ENCODE results near the gene ATP8B3. TPM values are rescaled to one million over a fixed set of nuclear protein-coding genes. Genes with fewer than 3 reads are reported as not detected.

ATP8B3 gene
- total RNA-seq, 1 experiment from 2014 or later: 8.7 TPM

DNA sequence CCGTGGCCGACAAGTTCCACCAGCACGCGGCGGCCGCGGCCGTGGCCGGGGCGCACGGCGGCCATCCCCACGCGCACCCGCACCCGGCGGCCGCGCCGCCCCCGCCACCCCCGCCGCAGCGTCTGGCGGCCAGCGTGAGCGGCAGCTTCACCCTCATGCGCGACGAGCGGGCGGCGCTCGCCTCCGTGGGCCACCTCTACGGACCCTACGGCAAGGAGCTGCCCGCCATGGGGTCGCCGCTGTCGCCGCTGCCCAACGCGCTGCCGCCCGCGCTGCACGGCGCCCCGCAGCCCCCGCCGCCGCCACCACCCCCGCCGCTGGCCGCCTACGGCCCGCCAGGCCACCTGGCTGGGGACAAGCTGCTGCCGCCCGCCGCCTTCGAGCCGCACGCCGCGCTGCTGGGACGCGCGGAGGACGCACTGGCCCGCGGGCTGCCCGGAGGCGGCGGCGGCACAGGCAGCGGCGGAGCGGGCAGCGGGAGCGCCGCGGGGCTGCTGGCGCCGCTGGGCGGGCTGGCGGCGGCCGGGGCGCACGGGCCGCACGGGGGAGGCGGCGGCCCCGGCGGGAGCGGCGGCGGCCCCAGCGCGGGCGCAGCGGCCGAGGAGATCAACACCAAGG lies 57.9 kb downstream of the ATP8B3 start:
- no TSS peak for BruUV-seq (replicated peaks)
- H3K27me3 ChIP-seq (replicated peaks; ENCODE audit: insufficient read depth, low read depth, low read length, poor library complexity): peaks cover 91% of the 10 kb centered on the region
- no peak overlapping the region for H3K27ac ChIP-seq (ENCODE audit: low read depth, low read length, poor library complexity, severe bottlenecking)
- H3K36me3 ChIP-seq (ENCODE audit: insufficient read depth, low read length, poor library complexity, severe bottlenecking): no peaks in the 10 kb centered on the region
- no peaks in the 10 kb centered on the region for H3K4me1 ChIP-seq (ENCODE audit: insufficient read depth, low read length, poor library complexity, severe bottlenecking)
- TF ChIP-seq EZH2 (IDR thresholded peaks at IDR 0.05; ENCODE audit: borderline replicate concordance, low read depth, low read length, poor library complexity, severe bottlenecking) (no peak), CTCF (conservative IDR thresholded peaks at IDR 0.05; ENCODE audit: low read depth, low read length) (no peak)
- no peak for DNase-seq (ENCODE audit: low spot score)
- ChIA-PET POLR2A (ENCODE audit: low non-redundant PET) (no interaction called here), CTCF (interaction anchor here (0.6 kb wide), 1 partner anchor 543 kb away, joined by 3 read pairs; no protein-coding TSS in a partner anchor)
- intact Hi-C loops (cut with micrococcal nuclease; ENCODE audit: unreplicated experiment): no loop called here
- H3K4me3 ChIP-seq (ENCODE audit: low read depth, low read length, poor library complexity, severe bottlenecking): no peak overlapping the region
- H3K9me3 ChIP-seq (ENCODE audit: low read depth, low read length, poor library complexity, severe bottlenecking): no peaks in the 10 kb centered on the region

DNA sequence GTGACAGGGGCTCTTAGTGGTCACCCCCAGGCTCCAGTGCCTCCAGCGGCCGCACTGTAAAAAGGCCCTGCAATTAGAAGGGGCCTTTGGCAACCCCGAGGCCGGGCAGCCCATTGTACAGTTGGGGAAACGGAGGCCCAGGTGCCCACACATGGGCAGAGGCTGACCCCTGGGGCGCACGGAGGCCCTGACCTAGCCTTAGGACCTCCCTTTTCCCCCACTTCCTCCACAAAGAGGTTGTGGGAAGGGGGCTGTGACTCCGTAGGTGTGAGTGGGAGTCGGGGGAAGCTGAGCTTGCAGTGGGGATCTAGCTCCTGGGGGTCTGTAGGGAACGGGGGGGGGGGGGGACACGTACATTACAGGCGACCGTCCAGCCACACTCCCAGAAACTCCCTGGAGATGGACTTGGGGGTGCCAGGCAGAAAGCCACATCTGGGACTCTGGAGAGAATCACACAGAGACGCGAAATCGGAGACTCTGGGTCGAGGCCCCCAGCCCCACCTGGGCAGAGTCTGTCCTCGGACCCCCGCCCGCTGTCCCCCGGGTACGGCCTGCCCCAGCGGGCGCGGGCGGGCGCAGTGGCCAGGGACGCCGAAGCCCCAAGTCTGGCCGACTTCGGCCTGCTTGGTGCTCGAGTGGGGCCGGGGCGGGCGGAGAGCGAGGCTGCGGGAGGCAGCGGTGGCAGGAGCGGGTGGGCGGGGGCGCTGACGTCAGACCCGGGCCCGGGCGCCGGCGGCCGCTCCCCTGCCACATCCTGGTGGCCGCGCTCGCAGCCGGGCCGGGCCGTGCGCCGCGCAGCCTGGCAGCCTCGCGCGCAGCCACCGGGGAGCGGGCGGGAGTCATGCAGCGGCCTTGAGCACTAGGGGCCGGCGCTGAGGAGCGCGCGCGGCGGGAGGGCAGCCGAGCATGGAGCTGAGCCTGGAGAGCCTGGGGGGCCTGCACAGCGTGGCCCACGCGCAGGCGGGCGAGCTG lies 59.0 kb downstream of the ATP8B3 start, which contains the start of gene ONECUT3:
Gene ONECUT3, plus strand, starts transcription at position 750 of the 972 bp plus-strand sequence. Its CDS starts 157 bp downstream, at position 907.
- ChIA-PET CTCF (interaction anchor here (0.6 kb wide), 1 partner anchor 304 kb away, joined by 7 read pairs; no protein-coding TSS in a partner anchor), POLR2A (ENCODE audit: low non-redundant PET) (no interaction called here)
- Histone ChIP-seq H3K27me3 (replicated peaks; ENCODE audit: insufficient read depth, low read depth, low read length, poor library complexity) (peaks cover 91% of the 10 kb centered on the region), H3K36me3 (ENCODE audit: insufficient read depth, low read length, poor library complexity, severe bottlenecking) (no peaks in the 10 kb centered on the region), H3K4me3 (ENCODE audit: low read depth, low read length, poor library complexity, severe bottlenecking) (no peak within 1 kb of the TSS), H3K9me3 (ENCODE audit: low read depth, low read length, poor library complexity, severe bottlenecking) (no peaks in the 10 kb centered on the region), H3K4me1 (ENCODE audit: insufficient read depth, low read length, poor library complexity, severe bottlenecking) (no peaks in the 10 kb centered on the region), H3K27ac (ENCODE audit: low read depth, low read length, poor library complexity, severe bottlenecking) (no peak within 1 kb of the TSS)
- BruUV-seq (replicated peaks): no TSS peak
- intact Hi-C loops (cut with micrococcal nuclease; ENCODE audit: unreplicated experiment): no loop called here
- peak; percentile 94 for TF ChIP-seq EZH2 (IDR thresholded peaks at IDR 0.05; ENCODE audit: borderline replicate concordance, low read depth, low read length, poor library complexity, severe bottlenecking)
- no peak for TF ChIP-seq CTCF (conservative IDR thresholded peaks at IDR 0.05; ENCODE audit: low read depth, low read length)
- no peak for DNase-seq (ENCODE audit: low spot score)

DNA sequence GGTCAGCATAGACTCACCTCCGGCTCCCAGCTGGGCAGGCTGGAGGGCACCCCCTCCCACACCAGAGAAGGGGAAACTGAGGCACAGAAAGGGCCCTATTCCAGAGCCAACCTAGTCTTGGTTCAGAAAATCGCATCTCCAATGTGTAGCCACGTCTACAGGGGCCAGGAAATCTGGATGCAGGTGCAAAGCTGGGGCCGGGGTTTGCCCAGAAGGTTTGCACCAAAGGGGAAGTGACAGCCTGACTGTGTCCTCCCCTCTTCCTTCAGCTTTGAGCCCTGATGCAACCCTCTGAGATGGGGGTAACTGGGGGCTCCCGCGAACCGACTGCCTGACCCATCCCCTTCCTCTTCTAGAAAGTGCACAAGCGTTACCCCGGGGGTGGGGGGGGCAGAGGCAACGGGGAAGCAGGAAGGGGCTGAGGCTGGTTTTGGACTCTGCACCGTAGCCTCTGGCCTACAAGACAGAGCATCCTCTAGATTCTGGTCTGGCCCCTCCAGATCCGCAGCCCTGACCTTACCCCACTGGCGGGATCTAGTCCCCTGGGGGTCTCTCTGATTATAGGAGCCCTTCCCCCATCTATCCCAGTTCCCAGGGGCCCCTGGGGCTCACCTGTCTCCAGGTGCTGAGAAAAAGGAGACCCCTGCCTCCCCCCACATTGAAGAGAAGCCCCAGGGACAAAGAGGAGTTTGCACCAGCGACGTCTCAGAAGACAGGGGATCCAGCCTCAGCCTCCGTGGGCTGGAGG lies 59.9 kb downstream of the ATP8B3 start:
- TF ChIP-seq CTCF (conservative IDR thresholded peaks at IDR 0.05; ENCODE audit: low read depth, low read length): no peak
- TF ChIP-seq EZH2 (IDR thresholded peaks at IDR 0.05; ENCODE audit: borderline replicate concordance, low read depth, low read length, poor library complexity, severe bottlenecking): no peak
- BruUV-seq (replicated peaks): no TSS peak
- Histone ChIP-seq H3K9me3 (ENCODE audit: low read depth, low read length, poor library complexity, severe bottlenecking) (no peaks in the 10 kb centered on the region), H3K4me3 (ENCODE audit: low read depth, low read length, poor library complexity, severe bottlenecking) (no peak overlapping the region), H3K36me3 (ENCODE audit: insufficient read depth, low read length, poor library complexity, severe bottlenecking) (no peaks in the 10 kb centered on the region), H3K4me1 (ENCODE audit: insufficient read depth, low read length, poor library complexity, severe bottlenecking) (no peaks in the 10 kb centered on the region), H3K27ac (ENCODE audit: low read depth, low read length, poor library complexity, severe bottlenecking) (no peak overlapping the region), H3K27me3 (replicated peaks; ENCODE audit: insufficient read depth, low read depth, low read length, poor library complexity) (peaks cover 91% of the 10 kb centered on the region)
- intact Hi-C loops (cut with micrococcal nuclease; ENCODE audit: unreplicated experiment): no loop called here
- ChIA-PET CTCF (interaction anchor here (0.6 kb wide), 1 partner anchor 303 kb away, joined by 7 read pairs; no protein-coding TSS in a partner anchor), POLR2A (ENCODE audit: low non-redundant PET) (no interaction called here)
- no peak for DNase-seq (ENCODE audit: low spot score)
